ENCODE measurements around the gene IL12RB1.

Gene IL12RB1

DNA sequence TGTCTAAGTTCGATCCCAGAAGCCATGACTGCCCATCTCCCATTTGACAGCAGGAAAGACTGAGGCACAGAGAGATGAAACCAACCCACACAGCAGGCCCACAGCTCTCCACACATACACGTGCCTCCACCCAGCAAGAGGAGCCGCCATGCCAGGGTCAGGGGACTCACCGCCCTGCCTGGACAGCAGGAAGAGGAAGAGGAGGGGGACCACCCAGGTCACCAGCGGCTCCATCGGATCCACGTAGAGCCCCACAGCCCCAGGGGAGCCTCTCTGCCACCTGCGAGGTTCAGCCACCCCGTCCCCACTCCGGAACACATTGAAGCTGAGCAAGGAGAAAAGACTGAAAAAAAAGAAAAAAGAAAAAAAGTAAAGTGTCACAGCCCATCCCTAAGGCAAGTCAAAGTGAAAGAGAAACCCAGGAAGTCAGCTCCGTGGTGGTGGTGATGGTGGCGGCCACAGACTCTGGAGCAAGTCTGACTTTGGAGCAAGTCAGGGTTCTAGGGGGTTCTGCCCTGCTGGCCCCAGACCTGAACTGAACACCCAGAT, at the start of gene IL12RB1:
TSS of gene IL12RB1 (minus strand) at position 345 of the 549 bp plus-strand sequence. CDS start at position 234, 111 bp downstream.
- no peak for TF ChIP-seq HDGF (IDR thresholded peaks at IDR 0.05; ENCODE audit: borderline replicate concordance)
- TF ChIP-seq ZNF384 (IDR thresholded peaks at IDR 0.05), result no peak
- TF ChIP-seq LEF1 (IDR thresholded peaks at IDR 0.05; ENCODE audit: borderline replicate concordance), result no peak
- TF ChIP-seq FOXM1 (IDR thresholded peaks at IDR 0.05; ENCODE audit: borderline replicate concordance), result no peak
- no peak for TF ChIP-seq NFRKB (IDR thresholded peaks at IDR 0.05)
- no peak for TF ChIP-seq FOXA1 (IDR thresholded peaks at IDR 0.05)
- no peak for TF ChIP-seq CTBP1 (IDR thresholded peaks at IDR 0.05; ENCODE audit: borderline replicate concordance)
- TF ChIP-seq FOXK2 (IDR thresholded peaks at IDR 0.05), result no peak
- no peak for TF ChIP-seq L3MBTL2 (conservative IDR thresholded peaks at IDR 0.05)
- TF ChIP-seq TARDBP (IDR thresholded peaks at IDR 0.05), result no peak
- TF ChIP-seq SP1 (IDR thresholded peaks at IDR 0.05), result no peak
- no peak for TF ChIP-seq SUZ12 (IDR thresholded peaks at IDR 0.05)
- TF ChIP-seq, protein P1, sequence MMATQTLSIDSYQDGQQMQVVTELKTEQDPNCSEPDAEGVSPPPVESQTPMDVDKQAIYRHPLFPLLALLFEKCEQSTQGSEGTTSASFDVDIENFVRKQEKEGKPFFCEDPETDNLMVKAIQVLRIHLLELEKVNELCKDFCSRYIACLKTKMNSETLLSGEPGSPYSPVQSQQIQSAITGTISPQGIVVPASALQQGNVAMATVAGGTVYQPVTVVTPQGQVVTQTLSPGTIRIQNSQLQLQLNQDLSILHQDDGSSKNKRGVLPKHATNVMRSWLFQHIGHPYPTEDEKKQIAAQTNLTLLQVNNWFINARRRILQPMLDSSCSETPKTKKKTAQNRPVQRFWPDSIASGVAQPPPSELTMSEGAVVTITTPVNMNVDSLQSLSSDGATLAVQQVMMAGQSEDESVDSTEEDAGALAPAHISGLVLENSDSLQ (IDR thresholded peaks at IDR 0.05), result no peak
- TF ChIP-seq ARNT (IDR thresholded peaks at IDR 0.05), result no peak
- DNase-seq (ENCODE audit: extremely low spot score), result no peak
- CTCF ChIA-PET, result no interaction called here
- POLR2A ChIA-PET, result no interaction called here

DNA sequence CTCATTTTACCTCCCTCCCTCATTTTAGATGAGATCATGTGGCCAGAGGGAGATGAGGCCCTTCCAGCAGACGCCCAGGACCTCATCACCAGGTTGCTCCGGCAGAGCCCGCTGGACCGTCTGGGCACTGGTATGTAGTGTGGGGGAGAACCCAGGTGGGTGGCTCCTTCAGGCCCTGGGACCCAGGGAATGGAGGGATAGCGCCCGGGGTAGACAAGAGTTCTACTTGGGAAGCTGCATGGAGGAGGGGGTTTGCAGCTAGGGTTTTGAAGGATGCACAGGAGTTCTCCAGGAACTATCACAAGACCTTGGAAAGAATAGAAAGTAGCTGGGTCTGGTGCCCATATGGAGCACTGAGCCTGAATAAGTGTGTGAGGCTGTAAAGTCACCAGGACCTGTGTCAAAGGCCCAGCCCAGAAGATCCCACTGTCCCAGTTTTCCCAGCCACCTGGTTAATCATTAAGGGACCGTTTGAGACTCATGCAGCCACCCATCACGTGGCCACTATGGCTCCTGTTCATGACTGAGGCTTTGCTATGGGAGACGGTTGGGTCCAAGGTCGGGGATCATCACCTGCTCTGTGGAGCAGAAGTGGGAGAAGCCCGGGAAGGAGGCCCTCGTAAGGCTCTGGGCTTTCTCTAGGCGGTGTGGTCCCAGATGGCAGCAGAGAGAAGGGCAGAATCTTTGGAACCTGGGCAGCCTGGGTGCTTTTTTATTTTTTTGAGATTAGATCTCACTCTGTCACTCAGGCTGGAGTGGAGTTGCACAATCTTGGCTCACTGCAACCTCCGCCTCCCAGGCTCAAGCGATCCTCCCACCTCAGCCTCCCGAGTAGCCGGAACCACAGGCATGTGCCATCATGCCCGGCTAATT, 49.2 kb upstream of the IL12RB1 start:
- CTCF ChIA-PET, result interaction anchor here (1.1 kb wide), 1 partner anchor 23 kb away, joined by 3 read pairs; no protein-coding TSS in a partner anchor
- POLR2A ChIA-PET, result no interaction called here
- DNase-seq (ENCODE audit: extremely low spot score), result no peak
- TF ChIP-seq TARDBP (IDR thresholded peaks at IDR 0.05), result no peak
- TF ChIP-seq BHLHE40 (IDR thresholded peaks at IDR 0.05; ENCODE audit: borderline replicate concordance), result no peak
- no peak for TF ChIP-seq FOXA1 (IDR thresholded peaks at IDR 0.05)
- TF ChIP-seq ZNF384 (IDR thresholded peaks at IDR 0.05), result no peak

DNA sequence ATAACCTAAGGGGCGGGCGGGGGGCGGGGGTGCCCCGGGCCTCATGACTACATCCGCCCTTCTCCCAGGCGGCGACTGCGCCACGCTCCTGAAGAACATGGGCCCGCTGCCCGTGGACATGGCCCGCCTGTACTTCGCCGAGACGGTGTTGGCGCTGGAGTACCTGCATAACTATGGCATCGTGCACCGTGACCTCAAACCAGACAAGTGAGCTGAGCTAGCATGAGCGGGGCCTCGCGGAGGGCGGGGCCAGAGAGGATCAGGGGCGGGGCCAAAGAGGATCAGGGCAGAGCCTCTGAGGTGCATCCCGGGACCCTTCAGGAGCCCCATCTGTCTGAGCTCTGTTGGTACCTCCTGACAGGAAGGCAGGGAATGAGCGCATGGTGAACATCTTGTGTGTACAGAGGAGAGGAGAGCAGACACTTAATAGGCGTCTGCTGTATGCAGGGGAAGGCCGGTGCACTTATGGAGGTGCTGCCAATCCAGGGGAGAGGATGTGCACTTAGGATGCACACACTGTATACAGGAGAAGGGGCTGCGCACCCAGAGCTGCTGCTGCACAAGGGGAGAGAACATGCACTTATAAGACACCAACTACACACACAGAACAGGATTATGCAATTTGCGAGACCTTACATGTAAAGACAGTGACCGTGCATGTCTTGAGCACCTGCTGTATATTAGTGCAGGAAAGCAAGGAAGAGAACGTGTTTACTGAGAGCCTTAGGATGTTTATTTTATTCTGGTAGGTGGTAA, 45.3 kb upstream of the IL12RB1 start:
- CTCF ChIA-PET, result interaction anchor here (1.8 kb wide), 1 partner anchor 18 kb away, joined by 5 read pairs; no protein-coding TSS in a partner anchor
- no peak for DNase-seq (ENCODE audit: extremely low spot score)
- POLR2A ChIA-PET, result no interaction called here
- TF ChIP-seq SUZ12 (IDR thresholded peaks at IDR 0.05) (no peak), HDGF (IDR thresholded peaks at IDR 0.05; ENCODE audit: borderline replicate concordance) (no peak), NFRKB (IDR thresholded peaks at IDR 0.05) (no peak), ARNT (IDR thresholded peaks at IDR 0.05) (no peak), TARDBP (IDR thresholded peaks at IDR 0.05) (no peak), ELF4 (IDR thresholded peaks at IDR 0.05) (no peak), LEF1 (IDR thresholded peaks at IDR 0.05; ENCODE audit: borderline replicate concordance) (no peak), CTBP1 (IDR thresholded peaks at IDR 0.05; ENCODE audit: borderline replicate concordance) (no peak), L3MBTL2 (conservative IDR thresholded peaks at IDR 0.05) (no peak), FOXK2 (IDR thresholded peaks at IDR 0.05) (no peak), FOXM1 (IDR thresholded peaks at IDR 0.05; ENCODE audit: borderline replicate concordance) (no peak), BHLHE40 (IDR thresholded peaks at IDR 0.05; ENCODE audit: borderline replicate concordance) (no peak)
- TF ChIP-seq, protein P1 (IDR thresholded peaks at IDR 0.05), result no peak

DNA sequence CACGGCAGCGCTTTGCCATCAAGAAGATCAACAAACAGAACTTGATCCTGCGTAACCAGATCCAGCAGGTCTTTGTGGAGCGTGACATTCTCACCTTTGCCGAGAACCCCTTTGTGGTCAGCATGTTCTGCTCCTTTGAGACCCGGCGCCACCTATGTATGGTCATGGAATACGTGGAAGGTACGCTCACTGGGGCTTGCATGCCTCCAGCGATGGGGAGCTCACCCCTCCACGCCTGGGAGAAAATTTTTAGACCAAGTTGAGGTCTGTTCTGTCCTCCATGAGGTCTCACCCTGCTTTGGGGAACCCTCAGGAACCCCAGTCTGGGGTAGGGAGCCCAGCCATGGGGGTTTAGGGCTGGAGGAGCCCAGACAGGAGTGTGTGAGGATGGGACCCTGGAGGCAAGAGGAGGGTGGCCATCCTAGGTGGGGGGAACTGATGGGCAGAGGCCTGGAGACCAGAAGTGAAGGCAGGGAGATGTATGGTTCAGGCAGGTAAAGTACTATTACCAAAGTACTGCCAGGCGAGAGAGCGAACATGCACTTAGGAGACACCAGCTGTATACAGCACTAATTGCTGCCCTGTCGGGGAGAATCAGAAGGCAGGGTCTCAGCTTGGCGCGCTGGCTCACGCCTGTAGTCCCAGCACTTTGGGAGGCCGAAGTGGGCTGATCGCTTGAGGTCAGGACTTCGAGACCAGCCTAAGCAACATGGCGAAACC, 43.9 kb upstream of the IL12RB1 start:
- ChIA-PET POLR2A (no interaction called here), CTCF (no interaction called here)
- DNase-seq (ENCODE audit: extremely low spot score), result no peak
- TF ChIP-seq CTBP1 (IDR thresholded peaks at IDR 0.05; ENCODE audit: borderline replicate concordance) (no peak), ZNF384 (IDR thresholded peaks at IDR 0.05) (no peak), ELF4 (IDR thresholded peaks at IDR 0.05) (no peak)

DNA sequence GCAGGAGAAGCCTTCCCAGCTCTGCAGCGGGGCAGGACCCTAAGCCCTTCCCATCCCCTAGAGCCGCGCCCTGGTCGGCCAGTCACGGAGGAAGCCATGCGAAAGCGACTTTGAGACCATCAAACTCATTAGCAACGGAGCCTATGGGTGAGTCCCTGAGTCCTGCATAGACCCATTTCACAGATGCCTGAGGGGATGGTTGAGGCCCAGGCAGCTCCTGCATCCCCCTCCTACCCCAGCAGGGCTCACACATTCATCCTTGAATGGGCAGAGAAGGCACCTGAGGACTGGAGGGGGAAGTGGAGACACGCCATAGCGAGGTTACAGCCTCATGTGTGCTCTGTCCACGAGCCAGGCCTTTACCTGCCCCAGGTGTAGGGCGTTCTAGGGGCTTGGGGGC, 42.1 kb upstream of the IL12RB1 start:
- POLR2A ChIA-PET, result interaction anchor here (1.0 to 1.7 kb wide), 2 partner anchors 23 to 269 kb away, joined by 3 to 7 read pairs; partner anchors contain the start of gene RPL18A
- DNase-seq (ENCODE audit: extremely low spot score), result no peak
- TF ChIP-seq L3MBTL2 (conservative IDR thresholded peaks at IDR 0.05), result no peak
- TF ChIP-seq, protein P1 (IDR thresholded peaks at IDR 0.05), result no peak
- no peak for TF ChIP-seq ARNT (IDR thresholded peaks at IDR 0.05)
- TF ChIP-seq HDGF (IDR thresholded peaks at IDR 0.05; ENCODE audit: borderline replicate concordance), result no peak
- no peak for TF ChIP-seq SUZ12 (IDR thresholded peaks at IDR 0.05)
- no peak for TF ChIP-seq TARDBP (IDR thresholded peaks at IDR 0.05)
- no peak for TF ChIP-seq LEF1 (IDR thresholded peaks at IDR 0.05; ENCODE audit: borderline replicate concordance)
- TF ChIP-seq NFRKB (IDR thresholded peaks at IDR 0.05), result no peak
- no peak for TF ChIP-seq FOXM1 (IDR thresholded peaks at IDR 0.05; ENCODE audit: borderline replicate concordance)
- TF ChIP-seq SP1 (IDR thresholded peaks at IDR 0.05), result no peak
- no peak for TF ChIP-seq ELF4 (IDR thresholded peaks at IDR 0.05)
- no peak for TF ChIP-seq ZNF384 (IDR thresholded peaks at IDR 0.05)
- no peak for TF ChIP-seq FOXA1 (IDR thresholded peaks at IDR 0.05)
- TF ChIP-seq BHLHE40 (IDR thresholded peaks at IDR 0.05; ENCODE audit: borderline replicate concordance), result no peak
- no peak for TF ChIP-seq FOXK2 (IDR thresholded peaks at IDR 0.05)
- CTCF ChIA-PET, result interaction anchor here (0.7 to 0.9 kb wide), 2 partner anchors 18 kb away, joined by 3 to 5 read pairs; no protein-coding TSS in a partner anchor

All from HEK293T (cell line).